Esophagus squamous epithelium (tissue), 5 donors: Measurements from ENCODE around the gene SCN8A. TPM values are rescaled to one million over a fixed set of nuclear protein-coding genes. Genes with fewer than 3 reads are reported as not detected.

Source experiments
- DNase-seq: peaks from one replicate; lab custom pipeline; 2025; lab: John Stamatoyannopoulos, UW
- H3K27ac ChIP-seq, 4 donors: fragments of 200-600 bp; sonication (generic); one replicate each; pipeline ENCODE4 v1.5.1; 2016 to 2019; ENCODE audit warnings: mild to moderate bottlenecking in 1 of 4
- H3K27me3 ChIP-seq, 4 donors: fragments of 200-600 bp; sonication (generic); 1 replicate in 3 of 4; 2 replicates in 1 of 4; pipeline versions ENCODE4 v1.5.1 to v1.6.0; 2017 to 2021; ENCODE audit warnings: antibody characterized with exemption in 1 of 4
- H3K36me3 ChIP-seq, 3 donors: fragments of 200-600 bp; sonication (generic); one replicate each; pipeline ENCODE4 v1.5.1; 2016 to 2019
- H3K4me1 ChIP-seq, 3 donors: fragments of 200-600 bp; sonication (generic); one replicate each; pipeline ENCODE4 v1.5.1; 2017 to 2019
- H3K4me3 ChIP-seq, 4 donors: fragments of 200-600 bp; sonication (generic); 1 replicate in 3 of 4; 2 replicates in 1 of 4; pipeline ENCODE4 v1.5.1; 2016 to 2019; ENCODE audit warnings: mild to moderate bottlenecking in 2 of 4, moderate library complexity in 1 of 4
- H3K9me3 ChIP-seq, 3 donors: fragments of 200-600 bp; sonication (generic); one replicate each; pipeline ENCODE4 v1.5.1; 2016 to 2019
- CTCF ChIP-seq, 6 experiments: fragments of 450-650 bp in 4 of 6; fragments of 200-600 bp in 2 of 6; sonication (generic) in 2 of 6; IDR thresholded peaks; one replicate each; pipeline ENCODE4 v1.5.1; 2016 to 2019; ENCODE audit warnings: antibody characterized with exemption in 6 of 6, mild to moderate bottlenecking in 4 of 6, moderate library complexity in 4 of 6
- POLR2A ChIP-seq, 4 donors: fragments of 450-650 bp; IDR thresholded peaks; one replicate each; pipeline ENCODE4 v1.6.1; 2017; ENCODE audit warnings: antibody characterized with exemption in 4 of 4, mild to moderate bottlenecking in 4 of 4, moderate library complexity in 3 of 4
- WGBS, 2 donors: methylation state at CpG; one replicate each; pipeline ENCODE4 v1.1.5; 2018; 5-methylcytosine and 5-hydroxymethylcytosine counted together
- intact Hi-C: fragments of 100-400 bp; cut with DNase I; formaldehyde crosslinking; loops from one replicate; pipeline ENCODE4 v1.15.0; 2022
- total RNA-seq, 4 donors: library from RNA; depleted of rRNA; stranded (reverse); fragments of >200 nt; gene quantifications; one replicate each; pipeline ENCODE4 v1.1.0, GENCODE V29; 2016
- donor health status: DM: yes; HTN: yes; CAD: no.

The SCN8A gene
- total RNA-seq, 4 donors from 2014 or later, result 0.11 to 1.1 (median 0.40) TPM

DNA sequence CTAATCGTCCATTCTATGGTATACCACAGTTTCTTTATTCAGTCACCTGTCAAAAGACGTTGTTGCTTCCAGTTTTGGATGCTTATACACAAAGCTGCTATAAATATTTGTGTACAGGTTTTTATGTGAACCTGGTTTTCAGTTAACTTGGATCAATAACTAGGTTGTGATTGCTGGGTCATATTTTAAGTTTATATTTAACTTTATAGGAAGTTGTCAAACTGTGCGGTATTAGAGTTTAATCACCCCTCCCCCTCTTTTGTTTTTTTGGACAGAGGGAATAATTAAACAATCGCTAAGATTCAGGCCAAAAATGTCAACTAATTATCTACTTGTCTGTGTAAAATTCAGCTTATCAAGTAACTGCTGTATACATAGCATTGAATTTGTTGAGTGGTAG is 34.3 kb downstream of the SCN8A start:
- Histone ChIP-seq H3K36me3 (no peaks in the 10 kb centered on the region), H3K9me3 (no peaks in the 10 kb centered on the region), H3K27me3 (no peaks in the 10 kb centered on the region), H3K27ac (no peak overlapping the region), H3K4me1 (no peaks in the 10 kb centered on the region), H3K4me3 (no peak overlapping the region)
- TF ChIP-seq POLR2A (IDR thresholded peaks at IDR 0.05), result no peak
- TF ChIP-seq CTCF (IDR thresholded peaks at IDR 0.05), result no peak
- intact Hi-C loops, result no loop called here
- DNase-seq, result no peak
- WGBS, 2 donors, result 60 to 64% methylated on average over 4 of the region's 4 CpGs

GRCh38 chr12:51626115-51626514 is 35.1 kb downstream of the SCN8A start:
- WGBS, 2 donors, result 66 to 84% methylated on average over 3 of the region's 3 CpGs
- Histone ChIP-seq H3K27me3 (no peaks in the 10 kb centered on the region), H3K4me1 (no peaks in the 10 kb centered on the region), H3K27ac (no peak overlapping the region), H3K36me3 (no peaks in the 10 kb centered on the region), H3K9me3 (no peaks in the 10 kb centered on the region), H3K4me3 (no peak overlapping the region)
- intact Hi-C loops, result no loop called here
- no peak for DNase-seq
- TF ChIP-seq CTCF (IDR thresholded peaks at IDR 0.05) (no peak), POLR2A (IDR thresholded peaks at IDR 0.05) (no peak)

- intact Hi-C loops, result no loop called here
- no peaks in the 10 kb centered on the region for H3K36me3 ChIP-seq
- no peak overlapping the region for H3K27ac ChIP-seq
- H3K27me3 ChIP-seq, result no peaks in the 10 kb centered on the region
- no peak overlapping the region for H3K4me3 ChIP-seq
- no peaks in the 10 kb centered on the region for H3K4me1 ChIP-seq
- no peaks in the 10 kb centered on the region for H3K9me3 ChIP-seq
- TF ChIP-seq POLR2A (IDR thresholded peaks at IDR 0.05) (no peak), CTCF (IDR thresholded peaks at IDR 0.05) (no peak)
- DNase-seq, result no peak
These were observed 35.6 kb downstream of the SCN8A start for GRCh38 chr12:51626629-51627028.

DNA sequence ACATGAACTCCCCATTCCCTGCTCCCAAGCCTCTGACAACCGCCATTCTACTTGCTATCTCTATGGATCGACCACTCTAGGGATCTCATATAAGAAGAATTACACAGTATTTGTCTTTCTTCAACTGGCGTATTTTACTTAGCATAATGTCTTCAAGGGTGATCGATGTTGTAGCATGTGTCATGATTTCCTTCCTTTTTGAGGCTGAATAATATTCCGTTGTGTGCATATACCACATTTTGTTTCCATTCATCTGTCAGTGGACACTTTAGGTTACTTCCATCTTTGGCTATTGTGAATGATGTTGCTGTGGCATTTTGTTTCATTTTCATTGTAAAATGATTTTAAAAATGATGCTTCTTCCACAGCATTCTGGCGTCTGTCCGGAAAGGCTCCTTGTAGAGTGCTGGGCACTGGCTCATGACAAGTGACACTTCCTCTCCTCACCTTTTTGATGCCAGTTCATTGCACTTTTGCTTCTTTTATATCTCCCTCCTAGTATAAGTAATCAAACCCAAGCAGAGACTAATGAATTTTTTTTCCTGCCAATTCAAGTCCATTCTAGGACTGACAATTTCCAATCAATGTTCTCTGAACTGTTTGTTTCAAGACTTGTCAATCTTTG is 39.3 kb downstream of the SCN8A start:
- Histone ChIP-seq H3K9me3 (no peaks in the 10 kb centered on the region), H3K27ac (no peak overlapping the region), H3K27me3 (no peaks in the 10 kb centered on the region), H3K4me1 (no peaks in the 10 kb centered on the region), H3K4me3 (no peak overlapping the region), H3K36me3 (no peaks in the 10 kb centered on the region)
- intact Hi-C loops, result no loop called here
- TF ChIP-seq POLR2A (IDR thresholded peaks at IDR 0.05) (no peak), CTCF (IDR thresholded peaks at IDR 0.05) (no peak)
- WGBS, 2 donors, result 75 to 80% methylated on average over 7 of the region's 7 CpGs
- DNase-seq, result no peak

GRCh38 chr12:51630986-51631385 is 40.0 kb downstream of the SCN8A start:
- WGBS, 2 donors, result 61 to 67% methylated on average over 3 of the region's 3 CpGs
- no peak overlapping the region for H3K4me3 ChIP-seq
- TF ChIP-seq POLR2A (IDR thresholded peaks at IDR 0.05), result no peak
- no peak for TF ChIP-seq CTCF (IDR thresholded peaks at IDR 0.05)
- intact Hi-C loops, result no loop called here
- DNase-seq, result no peak
- H3K27me3 ChIP-seq, result no peaks in the 10 kb centered on the region
- H3K4me1 ChIP-seq, result no peaks in the 10 kb centered on the region
- no peaks in the 10 kb centered on the region for H3K9me3 ChIP-seq
- no peak overlapping the region for H3K27ac ChIP-seq
- H3K36me3 ChIP-seq, result no peaks in the 10 kb centered on the region
